DND-41 (cell line): ENCODE results near the gene YTHDC2.

Source experiments
- ATAC-seq: fragments of 200-7000 bp; cut with Tn5 transposase; 3 replicates; pipeline ENCODE4 v1.9.1; 2021; ENCODE audit warnings: low read depth; ENCODE audit not compliant: insufficient read depth
- DNase-seq: peaks from one replicate; pipeline ENCODE4 v3.0.0-alpha.2; 2020
- H2AFZ ChIP-seq: 2 replicates; pipeline ENCODE4 v1.6.0; 2012; ENCODE audit warnings: low read depth, low read length
- H3K27ac ChIP-seq: 2 replicates; pipeline ENCODE4 v1.5.1; 2012; ENCODE audit warnings: low read length, inconsistent platforms
- H3K27me3 ChIP-seq: fragments of 200-600 bp; sonication (generic); 2 replicates; pipeline ENCODE4 v1.6.0; 2012; ENCODE audit warnings: low read length, mild to moderate bottlenecking, inconsistent platforms; ENCODE audit not compliant: insufficient read depth, poor library complexity
- H3K36me3 ChIP-seq: 2 replicates; pipeline ENCODE4 v1.5.1; 2012; ENCODE audit warnings: low read length, inconsistent platforms; ENCODE audit not compliant: insufficient read depth
- H3K4me1 ChIP-seq: 2 replicates; pipeline ENCODE4 v1.5.1; 2012; ENCODE audit warnings: mild to moderate bottlenecking, low read length; ENCODE audit not compliant: insufficient read depth
- H3K4me2 ChIP-seq: 2 replicates; pipeline ENCODE4 v1.6.0; 2012; ENCODE audit warnings: mild to moderate bottlenecking, moderate library complexity, low read length, inconsistent platforms; ENCODE audit not compliant: insufficient read depth
- H3K4me3 ChIP-seq, 2 experiments: fragments of 200-600 bp in 1 of 2; shearing (Covaris generic) in 1 of 2; 2 replicates each; pipeline ENCODE4 v1.5.1; 2012 to 2016; ENCODE audit warnings: inconsistent platforms in 2 of 2, low read length in 2 of 2, mild to moderate bottlenecking in 2 of 2, low read depth in 1 of 2, moderate library complexity in 1 of 2
- H3K79me2 ChIP-seq: 2 replicates; pipeline ENCODE4 v1.6.0; 2012; ENCODE audit warnings: low read length, inconsistent platforms; ENCODE audit not compliant: insufficient read depth
- H3K9ac ChIP-seq: 2 replicates; pipeline ENCODE4 v1.6.0; 2012; ENCODE audit warnings: low read depth, mild to moderate bottlenecking, inconsistent platforms, low read length, moderate library complexity
- H3K9me3 ChIP-seq: 2 replicates; pipeline ENCODE4 v1.5.1; 2012; ENCODE audit warnings: low read length, moderate library complexity, mild to moderate bottlenecking, inconsistent platforms; ENCODE audit not compliant: insufficient read depth, severe bottlenecking
- H4K20me1 ChIP-seq: 2 replicates; pipeline ENCODE4 v1.6.0; 2012; ENCODE audit warnings: low read length; ENCODE audit not compliant: insufficient read depth
- EZH2 ChIP-seq: IDR thresholded peaks from 3 replicates; pipeline ENCODE4 v1.6.1; 2012; ENCODE audit warnings: borderline replicate concordance, low read depth, mild to moderate bottlenecking, moderate library complexity, low read length, inconsistent platforms; ENCODE audit not compliant: severe bottlenecking
- TF ChIP-seq, protein P1 (sequence below): IDR thresholded peaks from 2 replicates; pipeline ENCODE4 v1.5.1; 2012; ENCODE audit warnings: borderline replicate concordance, low read length, moderate library complexity, mild to moderate bottlenecking; ENCODE audit not compliant: poor library complexity, severe bottlenecking; ENCODE audit errors: extremely low read depth

The YTHDC2 gene

DNA sequence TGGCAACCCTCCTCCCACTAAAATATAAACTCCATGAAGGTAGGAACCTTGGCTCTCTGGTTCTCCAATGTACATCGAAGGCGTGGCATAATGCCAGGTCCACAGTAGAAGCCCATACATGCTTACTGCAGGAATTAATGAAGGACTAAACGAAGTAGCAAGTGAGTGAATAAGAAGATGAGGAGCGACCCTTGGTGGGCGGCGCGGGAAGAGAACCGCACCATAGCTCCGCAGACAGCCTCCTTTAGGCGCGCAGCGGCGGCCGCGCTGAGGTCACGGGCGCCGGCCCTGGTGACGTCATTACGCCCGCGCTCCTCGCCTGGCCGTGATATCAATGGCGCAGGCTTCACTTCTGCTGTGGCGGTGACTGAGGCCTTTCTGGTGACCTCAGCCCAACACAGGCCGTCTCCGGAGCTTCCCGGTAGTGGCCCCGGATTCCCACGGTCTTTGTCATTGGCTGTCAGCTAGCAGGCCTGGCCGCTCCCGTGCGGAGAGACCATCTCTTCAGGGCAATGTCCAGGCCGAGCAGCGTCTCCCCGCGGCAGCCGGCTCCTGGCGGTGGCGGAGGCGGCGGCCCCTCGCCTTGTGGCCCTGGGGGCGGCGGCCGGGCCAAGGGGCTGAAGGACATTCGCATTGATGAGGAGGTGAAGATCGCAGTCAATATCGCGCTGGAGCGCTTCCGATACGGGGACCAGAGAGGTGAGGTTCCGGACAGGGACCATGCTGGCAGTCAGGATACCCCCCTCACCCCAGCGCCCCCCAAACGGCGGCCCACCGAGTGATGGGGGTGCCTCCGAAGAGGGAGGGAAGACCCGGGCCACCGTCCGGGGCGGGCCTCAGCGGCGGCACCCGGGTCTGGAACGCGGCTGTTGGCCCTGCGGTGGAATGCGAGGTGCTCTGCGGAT is at the start of gene YTHDC2:
Gene YTHDC2 (plus strand): TSS at position 311 of the 905 bp plus-strand sequence. CDS start 202 bp downstream, at position 513.
- TF ChIP-seq, protein P1, sequence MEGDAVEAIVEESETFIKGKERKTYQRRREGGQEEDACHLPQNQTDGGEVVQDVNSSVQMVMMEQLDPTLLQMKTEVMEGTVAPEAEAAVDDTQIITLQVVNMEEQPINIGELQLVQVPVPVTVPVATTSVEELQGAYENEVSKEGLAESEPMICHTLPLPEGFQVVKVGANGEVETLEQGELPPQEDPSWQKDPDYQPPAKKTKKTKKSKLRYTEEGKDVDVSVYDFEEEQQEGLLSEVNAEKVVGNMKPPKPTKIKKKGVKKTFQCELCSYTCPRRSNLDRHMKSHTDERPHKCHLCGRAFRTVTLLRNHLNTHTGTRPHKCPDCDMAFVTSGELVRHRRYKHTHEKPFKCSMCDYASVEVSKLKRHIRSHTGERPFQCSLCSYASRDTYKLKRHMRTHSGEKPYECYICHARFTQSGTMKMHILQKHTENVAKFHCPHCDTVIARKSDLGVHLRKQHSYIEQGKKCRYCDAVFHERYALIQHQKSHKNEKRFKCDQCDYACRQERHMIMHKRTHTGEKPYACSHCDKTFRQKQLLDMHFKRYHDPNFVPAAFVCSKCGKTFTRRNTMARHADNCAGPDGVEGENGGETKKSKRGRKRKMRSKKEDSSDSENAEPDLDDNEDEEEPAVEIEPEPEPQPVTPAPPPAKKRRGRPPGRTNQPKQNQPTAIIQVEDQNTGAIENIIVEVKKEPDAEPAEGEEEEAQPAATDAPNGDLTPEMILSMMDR: peak; percentile 78
- no peak for TF ChIP-seq EZH2
- Histone ChIP-seq H3K27me3 (no peaks in the 10 kb centered on the region), H3K4me2 (peak within 1 kb of the TSS; percentile 96), H2AFZ (peak within 1 kb of the TSS; percentile 84), H3K36me3 (peaks cover 26% of the 10 kb centered on the region), H3K79me2 (peaks cover 55% of the 10 kb centered on the region), H3K4me1 (peaks cover 40% of the 10 kb centered on the region), H3K9ac (peak within 1 kb of the TSS; percentile 83), H3K9me3 (no peaks in the 10 kb centered on the region), H4K20me1 (peaks cover 3% of the 10 kb centered on the region; the same call in 1 of the 2 replicates), H3K4me3 (peak within 1 kb of the TSS; percentile 55 to 79), H3K27ac (peak within 1 kb of the TSS; percentile 79)
- peak; percentile 96 for ATAC-seq
- peak; percentile 90 for DNase-seq

DNA sequence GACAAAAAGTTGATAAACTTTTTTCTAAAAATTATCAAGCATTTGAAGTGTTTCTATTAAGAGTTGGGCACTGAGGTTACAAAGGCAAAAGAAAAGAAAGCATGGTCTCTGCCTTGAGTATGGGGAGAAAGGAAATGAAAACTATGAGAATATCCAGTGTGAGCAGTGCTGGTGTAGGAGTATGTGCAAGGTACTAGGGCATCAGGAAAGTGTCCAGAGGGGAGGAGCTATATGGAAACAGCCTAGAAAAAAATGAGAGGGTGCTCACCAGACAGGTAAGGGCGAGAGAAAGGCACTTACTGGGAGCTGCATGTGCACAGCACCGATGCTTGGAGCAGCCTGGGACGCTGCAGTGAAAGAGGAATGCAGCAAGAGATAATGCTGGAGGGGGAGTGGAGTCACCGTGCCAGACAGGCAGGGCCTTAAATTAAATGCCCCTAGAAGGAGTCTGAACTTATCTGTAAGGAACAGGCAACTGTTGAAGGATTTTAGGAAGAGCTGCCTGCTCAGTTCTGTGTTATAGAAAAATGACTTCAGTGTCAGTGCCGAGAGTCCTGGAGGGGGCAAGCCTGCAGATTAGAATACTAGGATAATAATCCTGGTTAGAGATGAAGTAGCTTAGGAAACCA is 39.3 kb upstream of the YTHDC2 start:
- no peak overlapping the region for H3K9ac ChIP-seq
- H3K79me2 ChIP-seq: no peaks in the 10 kb centered on the region
- no peaks in the 10 kb centered on the region for H3K9me3 ChIP-seq
- H3K36me3 ChIP-seq: no peaks in the 10 kb centered on the region
- H3K27me3 ChIP-seq: no peaks in the 10 kb centered on the region
- TF ChIP-seq EZH2: no peak
- TF ChIP-seq, protein P1: no peak
- ATAC-seq (no peak), DNase-seq (no peak)
- no peaks in the 10 kb centered on the region for H3K4me1 ChIP-seq
- no peak overlapping the region for H3K27ac ChIP-seq
- H4K20me1 ChIP-seq: no peaks in the 10 kb centered on the region
- H3K4me3 ChIP-seq: no peak overlapping the region
- no peak overlapping the region for H3K4me2 ChIP-seq
- H2AFZ ChIP-seq: no peak overlapping the region

DNA sequence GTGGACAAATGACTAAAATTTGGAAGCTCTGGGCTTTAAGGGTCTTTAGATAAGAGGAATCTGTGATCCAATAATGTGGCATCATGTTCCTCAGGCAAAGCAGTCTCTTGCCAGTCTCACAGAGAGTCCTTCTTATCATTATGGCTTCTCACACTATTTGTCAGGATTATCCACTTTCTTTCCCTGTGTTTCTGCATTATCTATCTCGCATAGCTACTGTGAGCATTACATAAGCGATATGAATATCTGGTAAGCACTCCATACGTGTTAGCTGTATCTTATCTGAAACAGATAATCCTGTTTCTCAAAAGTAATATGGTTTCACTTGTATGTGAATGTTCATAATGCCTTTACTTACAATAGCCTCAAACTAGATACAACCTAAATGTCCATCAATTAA is 34.8 kb upstream of the YTHDC2 start:
- H3K9me3 ChIP-seq: no peaks in the 10 kb centered on the region
- H3K27me3 ChIP-seq: no peaks in the 10 kb centered on the region
- H3K4me1 ChIP-seq: no peaks in the 10 kb centered on the region
- no peaks in the 10 kb centered on the region for H4K20me1 ChIP-seq
- DNase-seq (no peak), ATAC-seq (no peak)
- no peak overlapping the region for H3K4me2 ChIP-seq
- H3K9ac ChIP-seq: no peak overlapping the region
- no peak for TF ChIP-seq EZH2
- TF ChIP-seq, protein P1: no peak
- no peak overlapping the region for H3K27ac ChIP-seq
- no peaks in the 10 kb centered on the region for H3K36me3 ChIP-seq
- H3K4me3 ChIP-seq: no peak overlapping the region
- no peak overlapping the region for H2AFZ ChIP-seq
- H3K79me2 ChIP-seq: no peaks in the 10 kb centered on the region
